Endothelial cell of umbilical vein (primary cell): Measurements from ENCODE around the gene C5AR1. TPM values are rescaled to one million over a fixed set of nuclear protein-coding genes. Genes with fewer than 3 reads are reported as not detected.
"Not testable (repeated sequence)": the region's sequence is repeated elsewhere in the genome, so short reads cannot be mapped to it uniquely, and the experiment has no call there.

ENCODE experiments used
- BruUV-seq: library from RNA; stranded (reverse); fragments of 400-500 nt; replicated peaks from 2 replicates; lab custom pipeline; 2021; lab: Mats Ljungman, UMichigan
- CTCF ChIA-PET: fragments of 300-600, 350-600 bp; sonication (Branson Sonifier 250); formaldehyde crosslinking; loops from one replicate; lab custom pipeline; 2021; ENCODE audit warnings: antibody characterized with exemption, inconsistent platforms; lab: Charles Lee
- POLR2A ChIA-PET: fragments of 300-600, 350-600 bp; sonication (Branson Sonifier 250); formaldehyde crosslinking; loops from one replicate; lab custom pipeline; 2021; ENCODE audit warnings: antibody characterized with exemption, inconsistent platforms; lab: Charles Lee
- DNase-seq: peaks from one replicate; pipeline ENCODE4 v3.0.0-alpha.2; 2011; ENCODE audit warnings: low read depth, low spot score
- FAIRE-seq: peaks from 2 replicates; lab custom pipeline; 2011; peaks lifted over from hg19 to GRCh38; lab: Jason Lieb, UNC
- H2AFZ ChIP-seq: 2 replicates; pipeline ENCODE4 v1.6.0; 2012; ENCODE audit warnings: low read depth, low read length, control low read depth, inconsistent platforms
- H3K27ac ChIP-seq: 2 replicates; pipeline ENCODE4 v1.5.1; 2011; ENCODE audit warnings: low read depth, mild to moderate bottlenecking, control low read depth, low read length, moderate library complexity; ENCODE audit not compliant: insufficient read depth
- H3K27me3 ChIP-seq, 2 experiments: 2 replicates each; pipeline versions ENCODE4 v1.6.0 to v1.6.1; 2011; ENCODE audit warnings: low read length in 2 of 2, mixed read lengths in 1 of 2; ENCODE audit not compliant: control insufficient read depth in 2 of 2, insufficient read depth in 2 of 2
- H3K36me3 ChIP-seq, 2 experiments: 2 replicates in 1 of 2; 3 replicates in 1 of 2; pipeline ENCODE4 v1.5.1; 2011; ENCODE audit warnings: low read length in 2 of 2, mild to moderate bottlenecking in 1 of 2, moderate library complexity in 1 of 2; ENCODE audit not compliant: control insufficient read depth in 2 of 2, insufficient read depth in 2 of 2; ENCODE audit errors: extremely low read depth in 1 of 2
- H3K4me1 ChIP-seq: 3 replicates; pipeline ENCODE4 v1.5.1; 2011; ENCODE audit warnings: mild to moderate bottlenecking, low read length; ENCODE audit not compliant: control insufficient read depth, insufficient read depth; ENCODE audit errors: extremely low read depth
- H3K4me2 ChIP-seq: 2 replicates; pipeline ENCODE4 v1.6.1; 2011; ENCODE audit warnings: low read length, control low read depth, mixed read lengths; ENCODE audit not compliant: insufficient read depth
- H3K4me3 ChIP-seq, 3 experiments: fragments of 200-600 bp in 1 of 3; sonication (generic), shearing (Covaris generic) in 1 of 3; replicated peaks in 1 of 3; 2 replicates each; pipeline ENCODE4 v1.5.1; 2011 to 2016; ENCODE audit warnings: control low read depth in 3 of 3, low read length in 3 of 3, mild to moderate bottlenecking in 2 of 3, inconsistent platforms in 1 of 3, low read depth in 1 of 3, moderate library complexity in 1 of 3; ENCODE audit not compliant: insufficient read depth in 1 of 3
- H3K79me2 ChIP-seq: 2 replicates; pipeline ENCODE4 v1.6.0; 2012; ENCODE audit warnings: low read length, inconsistent platforms; ENCODE audit not compliant: control insufficient read depth, insufficient read depth
- H3K9ac ChIP-seq: replicated peaks from 2 replicates; pipeline ENCODE3; 2011; ENCODE audit warnings: low read length, control low read depth; ENCODE audit not compliant: insufficient read depth; ENCODE audit errors: extremely low read depth
- H3K9me1 ChIP-seq: replicated peaks from 3 replicates; pipeline ENCODE4 v1.6.0; 2011; ENCODE audit warnings: mild to moderate bottlenecking, low read length; ENCODE audit not compliant: control insufficient read depth, insufficient read depth; ENCODE audit errors: extremely low read depth
- H3K9me3 ChIP-seq: replicated peaks from 2 replicates; pipeline ENCODE4 v1.5.1; 2012; ENCODE audit warnings: low read length, inconsistent platforms; ENCODE audit not compliant: control insufficient read depth, insufficient read depth
- H4K20me1 ChIP-seq: replicated peaks from 2 replicates; pipeline ENCODE3; 2011; ENCODE audit warnings: mild to moderate bottlenecking, low read length; ENCODE audit not compliant: control insufficient read depth, insufficient read depth; ENCODE audit errors: extremely low read depth
- CTCF ChIP-seq, 2 donors: IDR thresholded peaks; 1 replicate in 1 of 2; 2 replicates in 1 of 2; pipeline ENCODE4 v1.5.1; 2011; ENCODE audit warnings: low read length in 2 of 2, mild to moderate bottlenecking in 2 of 2, moderate library complexity in 2 of 2, control low read depth in 1 of 2, inconsistent platforms in 1 of 2, low read depth in 1 of 2; ENCODE audit not compliant: insufficient read depth in 1 of 2; ENCODE audit errors: extremely low read depth in 1 of 2
- MYC ChIP-seq: IDR thresholded peaks from one replicate; pipeline ENCODE4 v1.6.1; 2011; ENCODE audit warnings: mild to moderate bottlenecking, low read depth, low read length
- POLR2A ChIP-seq: IDR thresholded peaks from 2 replicates; pipeline ENCODE4 v1.6.1; 2012; ENCODE audit warnings: low read depth, mild to moderate bottlenecking, control low read depth, low read length
- dilution Hi-C: fragments of 300-500 bp; cut with MboI; formaldehyde crosslinking; loops from one replicate; pipeline ENCODE4 v1.15.0; 2019; ENCODE audit warnings: low sequenced_read_pairs; ENCODE audit not compliant: extremely low pct_ligation_motif_present
- intact Hi-C: fragments of 100-400 bp; cut with micrococcal nuclease; formaldehyde crosslinking; loops from one replicate; pipeline ENCODE4 v1.10.0; 2022
- polyA plus RNA-seq, 4 experiments: library from polyadenylated mRNA; depleted of rRNA in 3 of 4; stranded (reverse) in 3 of 4; unstranded in 1 of 4; fragments of >200 nt; gene quantifications; 2 replicates each; pipeline versions ENCODE4 v1.2.1 to v1.2.3, GENCODE V29; 2011 to 2012; ENCODE audit warnings: missing spikeins in 1 of 4
- total RNA-seq: library from RNA; stranded (reverse); gene quantifications from 2 replicates; pipeline ENCODE4 v1.2.3, GENCODE V29; 2021

The C5AR1 gene
- total and polyA plus RNA-seq, 2 donors (not counting 3 experiments of a cell fraction or from before 2014, with no cell fraction given): 0.11 to 0.49 TPM

- no peaks in the 10 kb centered on the region for H3K9me3 ChIP-seq
- H3K36me3 ChIP-seq: no peaks in the 10 kb centered on the region
- ChIA-PET POLR2A (no interaction called here), CTCF (interaction anchor here (1.3 to 1.4 kb wide), 2 partner anchors 47 to 60 kb away, joined by 4 to 6 read pairs; no protein-coding TSS in a partner anchor)
- DNase-seq (no peak), FAIRE-seq (no peak)
- no peaks in the 10 kb centered on the region for H3K79me2 ChIP-seq
- TF ChIP-seq CTCF (IDR thresholded peaks at IDR 0.05; ENCODE audit: extremely low read depth in 1 of 2, insufficient read depth in 1 of 2, low read depth in 1 of 2, low read length in 2 of 2) (no peak), POLR2A (no peak), MYC (no peak)
- dilution Hi-C loops (no loop called here), intact Hi-C loops (no loop called here)
- H3K4me3 ChIP-seq: no peak overlapping the region
- no peaks in the 10 kb centered on the region for H3K9me1 ChIP-seq
- H3K27me3 ChIP-seq: no peaks in the 10 kb centered on the region
- no TSS peak for BruUV-seq
- no peaks in the 10 kb centered on the region for H4K20me1 ChIP-seq
- no peaks in the 10 kb centered on the region for H3K4me1 ChIP-seq
- no peak overlapping the region for H2AFZ ChIP-seq
- no peak overlapping the region for H3K9ac ChIP-seq
- no peak overlapping the region for H3K4me2 ChIP-seq
- H3K27ac ChIP-seq: no peak overlapping the region
Measured at GRCh38 chr19:47344425-47344824, 34.8 kb downstream of the C5AR1 start.

- DNase-seq, H3K9me3 ChIP-seq, H2AFZ ChIP-seq, dilution Hi-C loops, H3K36me3 ChIP-seq, POLR2A ChIA-PET, H3K9ac ChIP-seq, H3K4me2 ChIP-seq, H4K20me1 ChIP-seq, H3K27ac ChIP-seq, H3K4me3 ChIP-seq, H3K27me3 ChIP-seq, BruUV-seq, H3K4me1 ChIP-seq, FAIRE-seq, H3K9me1 ChIP-seq: not testable (repeated sequence)
- H3K79me2 ChIP-seq: peaks cover 10% of the 10 kb centered on the region
- intact Hi-C loops: loop anchor here (5.0 kb wide), 2 partner anchors 74 to 266 kb away; partner anchors contain the start of gene INAFM1
- CTCF ChIA-PET: interaction anchor here (1.2 to 2.2 kb wide), 2 partner anchors 11 to 91 kb away, joined by 3 to 6 read pairs; no protein-coding TSS in a partner anchor
Measured at GRCh38 chr19:47346024-47346423, 36.4 kb downstream of the C5AR1 start.
